Measurements from ENCODE around the gene DYNLT2B. TPM values are rescaled to one million over a fixed set of nuclear protein-coding genes. Genes with fewer than 3 reads are reported as not detected.

Gene DYNLT2B
- polyA plus RNA-seq, 1 donor (not counting 4 experiments of a cell fraction or from before 2014, with no cell fraction given), result 40.0 TPM

GRCh38 chr3:196288141-196288460 lies 29.9 kb downstream of the DYNLT2B start:
- H3K9me1 ChIP-seq (ENCODE audit: control insufficient read depth, extremely low read depth, insufficient read depth, low read length), result no peaks in the 10 kb centered on the region
- H3K4me1 ChIP-seq (ENCODE audit: control insufficient read depth, extremely low read depth, insufficient read depth, low read length), result peaks cover 20% of the 10 kb centered on the region
- peak overlapping the region; percentile 91 for H3K4me2 ChIP-seq (ENCODE audit: control insufficient read depth, extremely low read depth, insufficient read depth, low read depth, low read length)
- TF ChIP-seq CTCF (optimal IDR thresholded peaks at IDR 0.05 in 1 of 3, IDR thresholded peaks at IDR 0.05 in 1 of 3, conservative IDR thresholded peaks at IDR 0.05 in 1 of 3; ENCODE audit: extremely low read depth in 1 of 3, insufficient read depth in 2 of 3, low read length in 3 of 3), result no peak
- TF ChIP-seq EZH2 (IDR thresholded peaks at IDR 0.05; ENCODE audit: low read length), result no peak
- DNase-seq (ENCODE audit: low read depth, low spot score), result no peak
- peak overlapping the region; percentile 93 for H3K9ac ChIP-seq (ENCODE audit: control insufficient read depth, extremely low read depth, insufficient read depth, low read length)
- peak overlapping the region; percentile 97 for H2AFZ ChIP-seq (ENCODE audit: control insufficient read depth, low read length)
- no peaks in the 10 kb centered on the region for H3K9me3 ChIP-seq (ENCODE audit: control insufficient read depth, low read depth, low read length)
- H3K36me3 ChIP-seq (ENCODE audit: control insufficient read depth in 2 of 2, extremely low read depth in 1 of 2, insufficient read depth in 2 of 2, low read length in 2 of 2), result no peaks in the 10 kb centered on the region
- H3K27ac ChIP-seq (ENCODE audit: control insufficient read depth, insufficient read depth, low read length), result peak overlapping the region; percentile 84
- H3K79me2 ChIP-seq (ENCODE audit: control insufficient read depth, insufficient read depth, low read length), result peaks cover 44% of the 10 kb centered on the region
- H3K27me3 ChIP-seq (ENCODE audit: control insufficient read depth, extremely low read depth, insufficient read depth, low read length), result no peaks in the 10 kb centered on the region
- H4K20me1 ChIP-seq (ENCODE audit: control insufficient read depth, extremely low read depth, insufficient read depth, low read length), result no peaks in the 10 kb centered on the region
- H3K4me3 ChIP-seq (ENCODE audit: control insufficient read depth in 2 of 3, extremely low read depth in 1 of 3, insufficient read depth in 2 of 3, low read depth in 1 of 3, low read length in 3 of 3), result peak overlapping the region; percentile 55 to 94 (median 70)
- FAIRE-seq, result no peak
- dilution Hi-C loops (cut with MboI; ENCODE audit: extremely low pct_ligation_motif_present, low sequenced_read_pairs), result no loop called here

GRCh38 chr3:196287440-196288140 lies 30.4 kb downstream of the DYNLT2B start, which contains the start of gene PCYT1A:
PCYT1A (minus strand) TSS chr3:196287726; CDS start chr3:196270531, 17,195 bp downstream.
- dilution Hi-C loops (cut with MboI; ENCODE audit: extremely low pct_ligation_motif_present, low sequenced_read_pairs), result no loop called here
- Histone ChIP-seq H3K4me1 (ENCODE audit: control insufficient read depth, extremely low read depth, insufficient read depth, low read length) (peaks cover 20% of the 10 kb centered on the region), H3K27me3 (ENCODE audit: control insufficient read depth, extremely low read depth, insufficient read depth, low read length) (no peaks in the 10 kb centered on the region), H2AFZ (ENCODE audit: control insufficient read depth, low read length) (peak within 1 kb of the TSS; percentile 97), H3K9me3 (ENCODE audit: control insufficient read depth, low read depth, low read length) (no peaks in the 10 kb centered on the region), H3K4me3 (ENCODE audit: control insufficient read depth in 2 of 3, extremely low read depth in 1 of 3, insufficient read depth in 2 of 3, low read depth in 1 of 3, low read length in 3 of 3) (peak within 1 kb of the TSS; percentile 55 to 94 (median 70)), H3K36me3 (ENCODE audit: control insufficient read depth in 2 of 2, extremely low read depth in 1 of 2, insufficient read depth in 2 of 2, low read length in 2 of 2) (no peaks in the 10 kb centered on the region), H4K20me1 (ENCODE audit: control insufficient read depth, extremely low read depth, insufficient read depth, low read length) (no peaks in the 10 kb centered on the region), H3K9ac (ENCODE audit: control insufficient read depth, extremely low read depth, insufficient read depth, low read length) (peak within 1 kb of the TSS; percentile 93), H3K79me2 (ENCODE audit: control insufficient read depth, insufficient read depth, low read length) (peaks cover 49% of the 10 kb centered on the region), H3K4me2 (ENCODE audit: control insufficient read depth, extremely low read depth, insufficient read depth, low read depth, low read length) (peak within 1 kb of the TSS; percentile 91), H3K27ac (ENCODE audit: control insufficient read depth, insufficient read depth, low read length) (peak within 1 kb of the TSS; percentile 84), H3K9me1 (ENCODE audit: control insufficient read depth, extremely low read depth, insufficient read depth, low read length) (no peaks in the 10 kb centered on the region)
- FAIRE-seq, result peak; percentile 26
- TF ChIP-seq CTCF (optimal IDR thresholded peaks at IDR 0.05 in 1 of 3, IDR thresholded peaks at IDR 0.05 in 1 of 3, conservative IDR thresholded peaks at IDR 0.05 in 1 of 3; ENCODE audit: extremely low read depth in 1 of 3, insufficient read depth in 2 of 3, low read length in 3 of 3) (no peak), EZH2 (IDR thresholded peaks at IDR 0.05; ENCODE audit: low read length) (no peak)
- peak; percentile 73 for DNase-seq (ENCODE audit: low read depth, low spot score)

Measured in keratinocyte (primary cell).